K562 (cell line): ENCODE results near the gene ZFP57. TPM values are rescaled to one million over a fixed set of nuclear protein-coding genes. Genes with fewer than 3 reads are reported as not detected.

Experiments
- GTF2E2 ChIP-seq: fragments of 200-800 bp; sonication (Bioruptor generic); IDR thresholded peaks from 2 replicates; pipeline ENCODE4 v1.6.1; 2016; ENCODE audit warnings: missing genetic modification characterization, missing compliant biosample characterization
- HDAC1 ChIP-seq, 2 experiments: fragments of 450-650 bp; IDR thresholded peaks; 2 replicates each; pipeline ENCODE4 v1.6.1; 2016 to 2017; ENCODE audit warnings: inconsistent platforms in 1 of 2, mild to moderate bottlenecking in 1 of 2, moderate library complexity in 1 of 2
- LCOR ChIP-seq: sonication (generic); formaldehyde crosslinking; IDR thresholded peaks from 2 replicates; pipeline ENCODE4 v1.8.0; 2022; ENCODE audit warnings: mild to moderate bottlenecking, missing genetic modification reagents
- NFE2L1 ChIP-seq: fragments of 450-650 bp; IDR thresholded peaks from 2 replicates; pipeline ENCODE4 v1.6.1; 2016; ENCODE audit warnings: missing genetic modification characterization, low read depth, mild to moderate bottlenecking, missing compliant biosample characterization, moderate library complexity, borderline replicate concordance
- SUPT5H ChIP-seq: fragments of 450-650 bp; IDR thresholded peaks from 2 replicates; pipeline ENCODE4 v1.6.1; 2016
- ZNF146 ChIP-seq: IDR thresholded peaks from one replicate; pipeline ENCODE4 v1.6.1; 2018; ENCODE audit warnings: missing compliant biosample characterization; ENCODE audit not compliant: unreplicated experiment
- ZNF282 ChIP-seq: sonication (generic); formaldehyde crosslinking; IDR thresholded peaks from 2 replicates; pipeline ENCODE4 v1.8.1; 2023; ENCODE audit warnings: missing genetic modification reagents
- polyA plus RNA-seq, 8 experiments: library from polyadenylated mRNA; depleted of rRNA in 4 of 8; stranded (reverse) in 5 of 8; unstranded in 3 of 8; fragments of >200 nt; fragmentation: Nextera tagmentation in 2 of 8; fragmentation: Illumina TruSeq in 1 of 8; extraction: Ambion mirVana in 2 of 8; extraction: Trizol in 1 of 8; gene quantifications; 2 replicates each; pipeline versions ENCODE4 v1.2.1 to v1.2.3, GENCODE V29; 2011 to 2014; ENCODE audit warnings: inconsistent platforms in 1 of 8, missing spikeins in 1 of 8
- total RNA-seq, 7 experiments: library from RNA; depleted of rRNA in 6 of 7; stranded (reverse); fragments of >200 nt in 6 of 7; fragmentation: Illumina TruSeq in 2 of 7; extraction: Trizol in 2 of 7; gene quantifications; 2 replicates each; pipeline versions ENCODE4 v1.2.1 to v1.2.3, GENCODE V29; 2011 to 2021; ENCODE audit warnings: low replicate concordance in 1 of 7
- TF ChIP-seq, protein P1 (sequence below): fragments of 450-650 bp; IDR thresholded peaks from 2 replicates; pipeline ENCODE4 v1.6.1; 2017; ENCODE audit warnings: antibody characterized with exemption, mild to moderate bottlenecking
- TF ChIP-seq, protein P2 (sequence below): sonication (generic); formaldehyde crosslinking; IDR thresholded peaks from 2 replicates; pipeline ENCODE4 v1.9.0; 2022; ENCODE audit warnings: mild to moderate bottlenecking, missing genetic modification reagents
- TF ChIP-seq, protein P3 (sequence below): sonication (generic); formaldehyde crosslinking; IDR thresholded peaks from 2 replicates; pipeline ENCODE4 v1.8.0; 2022; ENCODE audit warnings: missing genetic modification reagents, mild to moderate bottlenecking, borderline replicate concordance

The ZFP57 gene
- total and polyA plus RNA-seq, 9 of the 15 experiments (the other 6 are each of a cell fraction or from before 2014, with no cell fraction given), result 0.04 to 0.28 (median 0.13) TPM

DNA sequence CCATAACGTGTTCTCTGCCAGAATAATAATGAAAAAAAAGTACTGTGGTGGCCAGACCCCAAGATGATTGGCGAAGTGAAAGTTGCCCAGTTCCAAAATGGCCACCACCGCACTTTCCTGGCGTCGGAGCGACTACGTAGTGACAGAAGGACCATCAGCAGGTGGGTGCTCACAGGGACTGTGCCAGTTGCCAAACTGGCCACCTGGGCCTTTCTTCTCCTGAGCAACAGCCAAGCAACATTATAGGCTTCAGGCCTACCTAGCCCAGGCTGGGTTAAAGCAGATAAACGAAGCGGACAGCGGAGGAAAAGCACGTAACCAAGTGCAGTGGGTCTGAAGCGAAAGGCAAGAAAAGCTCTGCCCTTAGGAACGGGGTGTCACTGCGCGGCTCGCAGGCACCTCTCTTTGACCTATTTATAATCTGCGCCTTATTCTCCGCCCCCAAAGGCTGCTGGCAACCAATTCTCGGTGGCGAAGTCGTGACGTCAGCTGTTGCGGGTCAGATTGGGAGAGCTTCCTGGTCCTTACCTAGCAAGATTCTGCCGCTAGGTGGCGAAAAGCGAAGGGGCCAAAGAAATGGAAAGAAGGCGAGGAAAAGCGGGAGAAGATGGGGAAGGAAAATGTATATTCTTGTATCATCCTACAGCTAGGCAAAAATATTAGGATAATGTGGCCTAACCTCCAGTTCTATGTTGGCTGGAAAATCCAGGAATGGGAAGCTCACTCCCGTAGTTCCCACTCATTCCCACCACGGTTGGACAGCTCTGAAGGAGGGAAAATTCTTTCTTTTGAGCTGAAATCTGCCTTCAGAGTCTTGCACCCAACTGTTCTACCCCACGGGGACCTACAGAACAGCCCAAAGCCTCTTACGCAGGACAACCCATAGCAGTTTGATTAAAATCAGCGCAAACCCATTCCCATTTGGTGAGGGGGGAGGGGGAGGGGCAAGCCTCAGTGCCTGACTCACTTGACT, 31.0 kb downstream of the ZFP57 start (continued):
- TF ChIP-seq NFE2L1 (tag), result no peak
- TF ChIP-seq, protein P1, sequence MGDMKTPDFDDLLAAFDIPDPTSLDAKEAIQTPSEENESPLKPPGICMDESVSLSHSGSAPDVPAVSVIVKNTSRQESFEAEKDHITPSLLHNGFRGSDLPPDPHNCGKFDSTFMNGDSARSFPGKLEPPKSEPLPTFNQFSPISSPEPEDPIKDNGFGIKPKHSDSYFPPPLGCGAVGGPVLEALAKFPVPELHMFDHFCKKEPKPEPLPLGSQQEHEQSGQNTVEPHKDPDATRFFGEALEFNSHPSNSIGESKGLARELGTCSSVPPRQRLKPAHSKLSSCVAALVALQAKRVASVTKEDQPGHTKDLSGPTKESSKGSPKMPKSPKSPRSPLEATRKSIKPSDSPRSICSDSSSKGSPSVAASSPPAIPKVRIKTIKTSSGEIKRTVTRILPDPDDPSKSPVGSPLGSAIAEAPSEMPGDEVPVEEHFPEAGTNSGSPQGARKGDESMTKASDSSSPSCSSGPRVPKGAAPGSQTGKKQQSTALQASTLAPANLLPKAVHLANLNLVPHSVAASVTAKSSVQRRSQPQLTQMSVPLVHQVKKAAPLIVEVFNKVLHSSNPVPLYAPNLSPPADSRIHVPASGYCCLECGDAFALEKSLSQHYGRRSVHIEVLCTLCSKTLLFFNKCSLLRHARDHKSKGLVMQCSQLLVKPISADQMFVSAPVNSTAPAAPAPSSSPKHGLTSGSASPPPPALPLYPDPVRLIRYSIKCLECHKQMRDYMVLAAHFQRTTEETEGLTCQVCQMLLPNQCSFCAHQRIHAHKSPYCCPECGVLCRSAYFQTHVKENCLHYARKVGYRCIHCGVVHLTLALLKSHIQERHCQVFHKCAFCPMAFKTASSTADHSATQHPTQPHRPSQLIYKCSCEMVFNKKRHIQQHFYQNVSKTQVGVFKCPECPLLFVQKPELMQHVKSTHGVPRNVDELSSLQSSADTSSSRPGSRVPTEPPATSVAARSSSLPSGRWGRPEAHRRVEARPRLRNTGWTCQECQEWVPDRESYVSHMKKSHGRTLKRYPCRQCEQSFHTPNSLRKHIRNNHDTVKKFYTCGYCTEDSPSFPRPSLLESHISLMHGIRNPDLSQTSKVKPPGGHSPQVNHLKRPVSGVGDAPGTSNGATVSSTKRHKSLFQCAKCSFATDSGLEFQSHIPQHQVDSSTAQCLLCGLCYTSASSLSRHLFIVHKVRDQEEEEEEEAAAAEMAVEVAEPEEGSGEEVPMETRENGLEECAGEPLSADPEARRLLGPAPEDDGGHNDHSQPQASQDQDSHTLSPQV, result peak; percentile 41
- TF ChIP-seq ZNF282 (CRISPR knock-in tag), result no peak
- TF ChIP-seq, protein P2, sequence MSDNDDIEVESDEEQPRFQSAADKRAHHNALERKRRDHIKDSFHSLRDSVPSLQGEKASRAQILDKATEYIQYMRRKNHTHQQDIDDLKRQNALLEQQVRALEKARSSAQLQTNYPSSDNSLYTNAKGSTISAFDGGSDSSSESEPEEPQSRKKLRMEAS (CRISPR knock-in tag), result peak; percentile 36; the same call in 1 of the 2 replicates
- TF ChIP-seq HDAC1 (IDR thresholded peaks at IDR 0.05), result no peak; a peak in 1 of 4 replicates
- TF ChIP-seq SUPT5H, result peak; percentile 47; the same call in 1 of the 2 replicates
- TF ChIP-seq GTF2E2 (tag), result no peak
- TF ChIP-seq LCOR (CRISPR knock-in tag), result no peak
- no peak for TF ChIP-seq ZNF146 (CRISPR knock-in tag)
- TF ChIP-seq, protein P3, sequence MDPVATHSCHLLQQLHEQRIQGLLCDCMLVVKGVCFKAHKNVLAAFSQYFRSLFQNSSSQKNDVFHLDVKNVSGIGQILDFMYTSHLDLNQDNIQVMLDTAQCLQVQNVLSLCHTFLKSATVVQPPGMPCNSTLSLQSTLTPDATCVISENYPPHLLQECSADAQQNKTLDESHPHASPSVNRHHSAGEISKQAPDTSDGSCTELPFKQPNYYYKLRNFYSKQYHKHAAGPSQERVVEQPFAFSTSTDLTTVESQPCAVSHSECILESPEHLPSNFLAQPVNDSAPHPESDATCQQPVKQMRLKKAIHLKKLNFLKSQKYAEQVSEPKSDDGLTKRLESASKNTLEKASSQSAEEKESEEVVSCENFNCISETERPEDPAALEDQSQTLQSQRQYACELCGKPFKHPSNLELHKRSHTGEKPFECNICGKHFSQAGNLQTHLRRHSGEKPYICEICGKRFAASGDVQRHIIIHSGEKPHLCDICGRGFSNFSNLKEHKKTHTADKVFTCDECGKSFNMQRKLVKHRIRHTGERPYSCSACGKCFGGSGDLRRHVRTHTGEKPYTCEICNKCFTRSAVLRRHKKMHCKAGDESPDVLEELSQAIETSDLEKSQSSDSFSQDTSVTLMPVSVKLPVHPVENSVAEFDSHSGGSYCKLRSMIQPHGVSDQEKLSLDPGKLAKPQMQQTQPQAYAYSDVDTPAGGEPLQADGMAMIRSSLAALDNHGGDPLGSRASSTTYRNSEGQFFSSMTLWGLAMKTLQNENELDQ (CRISPR knock-in tag), result no peak
